ENCODE measurements around the gene ST6GAL1.

The ST6GAL1 gene

DNA sequence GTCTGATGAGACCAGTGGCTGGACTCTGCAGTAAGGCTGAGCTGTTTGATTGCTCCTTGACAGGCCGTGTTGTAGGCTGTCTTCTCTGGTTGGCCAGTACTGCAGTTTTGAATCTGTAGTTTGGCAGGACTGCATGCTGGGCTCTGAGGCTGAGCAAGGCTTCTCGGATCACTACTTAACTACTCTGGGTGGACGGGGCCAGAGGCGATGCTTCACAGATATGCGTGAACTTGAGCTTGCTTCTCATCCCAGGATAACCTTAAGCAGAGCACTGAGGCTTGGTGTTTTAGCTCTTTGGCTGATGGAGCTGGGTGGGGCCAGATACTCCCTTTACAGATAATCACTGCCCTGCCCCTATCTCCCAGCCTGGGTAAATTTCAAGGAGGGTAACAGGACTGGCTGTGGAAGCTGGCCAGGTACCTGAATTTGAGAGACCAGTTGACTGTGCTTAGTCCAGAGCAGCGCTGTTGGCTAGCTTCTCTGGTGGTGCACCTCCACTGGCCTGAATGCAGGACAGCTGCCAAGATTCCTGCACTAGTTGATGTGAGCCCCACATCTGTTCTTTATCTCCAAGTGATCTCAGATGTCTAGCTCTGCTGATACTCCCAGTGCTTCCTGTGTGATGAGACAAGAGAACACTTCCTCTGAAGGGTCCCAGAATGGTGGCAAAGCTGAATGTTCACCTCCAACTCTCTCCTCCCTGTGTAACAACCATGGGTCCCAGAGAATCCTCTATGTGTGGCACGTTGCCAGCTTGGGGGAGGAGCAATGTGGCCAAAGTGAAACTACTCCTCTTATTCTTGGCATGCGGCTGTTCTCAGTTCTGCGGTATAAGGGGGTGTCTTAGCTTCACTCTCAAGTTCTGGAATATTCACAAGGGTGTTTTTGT, 171.1 kb downstream of the ST6GAL1 start:
- Mint-ChIP-seq H3K36me3 (ENCODE audit: insufficient read depth) (peaks cover 2% of the 10 kb centered on the region), H3K4me1 (peaks cover 21% of the 10 kb centered on the region), H3K27ac (ENCODE audit: low read depth) (peak overlapping the region; percentile 85)

DNA sequence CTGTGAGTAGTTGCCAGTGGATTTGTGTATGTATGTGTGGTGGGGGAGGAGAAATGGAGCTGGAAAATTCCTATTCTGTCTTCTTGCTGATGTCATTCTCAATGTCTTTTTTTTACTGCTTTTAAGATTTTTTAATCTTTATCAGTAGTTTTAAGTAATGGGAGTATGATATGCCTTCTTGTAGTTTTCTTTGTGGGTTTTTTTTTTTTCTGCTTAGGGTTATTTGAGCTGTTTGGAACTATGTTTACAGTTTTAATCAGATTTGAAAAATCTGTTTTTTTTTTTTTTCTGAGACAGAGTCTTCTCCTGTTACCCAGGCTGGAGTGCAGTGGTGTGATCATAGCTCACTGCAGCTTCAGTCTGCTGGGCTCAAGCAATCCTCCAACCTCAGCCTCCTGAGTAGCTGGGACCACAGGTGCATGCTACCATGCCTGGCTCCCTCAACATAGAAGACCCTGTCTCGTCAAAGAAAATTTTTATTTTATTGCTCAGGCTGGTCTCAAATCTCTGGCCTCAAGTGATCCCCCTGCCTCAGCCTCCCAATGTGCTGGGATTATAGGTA, 171.8 kb downstream of the ST6GAL1 start:
- peaks cover 21% of the 10 kb centered on the region for H3K4me1 Mint-ChIP-seq
- no peak for DNase-seq (ENCODE audit: low spot score in 2 of 2)

More for the DNA sequence above, 171.1 kb downstream of the ST6GAL1 start:
- Mint-ChIP-seq H3K27me3 (no peaks in the 10 kb centered on the region), H3K9me3 (no peaks in the 10 kb centered on the region), H3K4me3 (peak overlapping the region; percentile 62)
- ATAC-seq (replicated peaks; ENCODE audit: extremely low read depth, poor library complexity, severe bottlenecking) (peak; percentile 76), DNase-seq (ENCODE audit: low spot score in 2 of 2) (peak; percentile 33 to 41)

DNA sequence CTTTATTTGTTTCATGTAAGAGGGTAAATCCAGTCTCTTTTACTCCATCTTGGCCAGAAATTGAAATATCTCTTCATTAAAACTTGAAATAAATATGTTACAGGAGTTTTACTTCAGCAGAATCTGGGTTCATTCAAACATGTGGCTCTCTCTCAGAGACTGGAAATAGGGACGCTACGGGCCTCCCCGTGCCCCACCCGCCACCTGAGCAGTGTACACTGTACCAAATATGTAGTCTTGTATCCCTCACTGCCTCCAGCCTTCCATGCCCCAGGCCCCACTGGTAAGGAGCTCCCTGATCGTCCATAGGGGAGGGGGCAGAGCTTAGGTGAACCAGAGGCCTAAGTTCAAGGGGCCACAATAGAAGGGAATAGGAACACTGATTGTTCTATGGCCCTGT, 172.9 kb downstream of the ST6GAL1 start:
- peaks cover 16% of the 10 kb centered on the region for H3K4me1 Mint-ChIP-seq
- peaks cover 2% of the 10 kb centered on the region for H3K36me3 Mint-ChIP-seq (ENCODE audit: insufficient read depth)
- H3K9me3 Mint-ChIP-seq, result no peaks in the 10 kb centered on the region
- ATAC-seq (replicated peaks; ENCODE audit: extremely low read depth, poor library complexity, severe bottlenecking) (no peak), DNase-seq (ENCODE audit: low spot score in 2 of 2) (no peak)
- no peak overlapping the region for H3K4me3 Mint-ChIP-seq
- no peak overlapping the region for H3K27ac Mint-ChIP-seq (ENCODE audit: low read depth)
- H3K27me3 Mint-ChIP-seq, result no peaks in the 10 kb centered on the region

More for the DNA sequence above, 171.8 kb downstream of the ST6GAL1 start:
- H3K36me3 Mint-ChIP-seq (ENCODE audit: insufficient read depth), result peaks cover 2% of the 10 kb centered on the region
- peak overlapping the region; percentile 62 for H3K4me3 Mint-ChIP-seq
- no peak for ATAC-seq (replicated peaks; ENCODE audit: extremely low read depth, poor library complexity, severe bottlenecking)
- no peaks in the 10 kb centered on the region for H3K9me3 Mint-ChIP-seq
- H3K27ac Mint-ChIP-seq (ENCODE audit: low read depth), result peak overlapping the region; percentile 85
- H3K27me3 Mint-ChIP-seq, result no peaks in the 10 kb centered on the region

DNA sequence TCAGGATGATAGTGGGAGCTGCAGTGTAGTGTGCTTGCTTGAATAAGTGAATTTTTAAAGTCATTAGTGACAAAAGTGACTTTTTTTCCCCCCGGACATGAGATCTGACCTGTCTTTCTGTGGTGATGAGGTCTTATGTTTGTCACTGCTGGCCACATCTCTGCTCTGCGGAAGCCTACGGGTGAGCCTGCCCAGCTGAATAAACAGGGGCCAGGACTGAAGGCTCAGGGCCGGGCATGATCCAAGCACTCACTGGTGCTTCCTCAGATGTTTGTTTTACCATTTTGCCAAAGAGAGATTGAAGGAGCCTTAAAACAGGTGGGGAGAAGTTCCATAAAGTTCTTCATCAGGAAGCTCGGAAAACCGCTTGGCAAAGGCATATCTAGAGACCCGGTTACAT, 174.0 kb downstream of the ST6GAL1 start:
- Mint-ChIP-seq H3K27ac (ENCODE audit: low read depth) (no peak overlapping the region), H3K4me1 (peaks cover 16% of the 10 kb centered on the region), H3K4me3 (no peak overlapping the region), H3K27me3 (no peaks in the 10 kb centered on the region), H3K9me3 (no peaks in the 10 kb centered on the region), H3K36me3 (ENCODE audit: insufficient read depth) (peaks cover 2% of the 10 kb centered on the region)
- ATAC-seq (replicated peaks; ENCODE audit: extremely low read depth, poor library complexity, severe bottlenecking), result no peak
- no peak for DNase-seq (ENCODE audit: low spot score in 2 of 2)

DNA sequence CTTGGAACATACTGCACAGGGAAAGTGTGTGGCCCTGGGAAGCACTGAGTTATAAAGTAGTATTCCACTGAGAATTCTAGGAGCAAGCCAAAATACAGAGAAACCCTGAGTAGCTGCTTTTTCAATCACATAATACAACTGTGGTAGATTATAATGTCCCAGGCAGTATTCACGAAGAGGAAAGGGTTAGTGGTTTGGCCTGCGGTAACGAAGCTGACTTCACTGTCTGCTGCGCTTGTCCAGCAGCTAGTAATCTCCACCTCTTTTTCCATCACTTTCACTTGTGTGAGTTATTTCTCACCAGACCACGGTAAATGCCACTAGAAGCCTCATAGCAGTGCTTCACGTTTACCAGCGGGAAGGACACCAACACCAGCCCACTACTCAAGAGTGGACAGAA, 174.6 kb downstream of the ST6GAL1 start:
- Mint-ChIP-seq H3K4me3 (no peak overlapping the region), H3K36me3 (ENCODE audit: insufficient read depth) (peaks cover 2% of the 10 kb centered on the region), H3K4me1 (peaks cover 16% of the 10 kb centered on the region), H3K9me3 (no peaks in the 10 kb centered on the region), H3K27me3 (no peaks in the 10 kb centered on the region), H3K27ac (ENCODE audit: low read depth) (no peak overlapping the region)
- DNase-seq (ENCODE audit: low spot score in 2 of 2), result no peak
- no peak for ATAC-seq (replicated peaks; ENCODE audit: extremely low read depth, poor library complexity, severe bottlenecking)

DNA sequence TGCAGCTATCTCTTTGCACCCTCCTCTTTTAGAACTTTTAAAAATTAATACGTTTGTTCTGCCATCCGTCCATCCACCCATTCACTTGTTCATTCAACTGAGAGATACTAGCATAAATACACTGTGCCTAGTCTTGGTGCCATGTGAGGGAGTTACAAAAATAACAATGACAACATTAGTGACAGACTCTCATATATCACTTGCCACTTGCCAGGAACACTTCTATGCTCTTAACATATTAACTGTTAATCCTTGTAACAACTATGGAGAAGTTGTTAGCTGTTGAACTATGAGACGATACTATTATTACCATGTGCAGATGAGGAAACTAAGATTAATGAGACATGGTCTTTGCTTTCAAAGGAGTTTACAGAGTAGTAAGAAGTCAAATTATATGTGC, 175.4 kb downstream of the ST6GAL1 start:
- H3K27me3 Mint-ChIP-seq, result no peaks in the 10 kb centered on the region
- no peak for ATAC-seq (replicated peaks; ENCODE audit: extremely low read depth, poor library complexity, severe bottlenecking)
- H3K4me1 Mint-ChIP-seq, result peaks cover 16% of the 10 kb centered on the region
- H3K4me3 Mint-ChIP-seq, result no peak overlapping the region
- no peak for DNase-seq (ENCODE audit: low spot score in 2 of 2)
- peaks cover 2% of the 10 kb centered on the region for H3K36me3 Mint-ChIP-seq (ENCODE audit: insufficient read depth)
- no peak overlapping the region for H3K27ac Mint-ChIP-seq (ENCODE audit: low read depth)
- H3K9me3 Mint-ChIP-seq, result no peaks in the 10 kb centered on the region

DNA sequence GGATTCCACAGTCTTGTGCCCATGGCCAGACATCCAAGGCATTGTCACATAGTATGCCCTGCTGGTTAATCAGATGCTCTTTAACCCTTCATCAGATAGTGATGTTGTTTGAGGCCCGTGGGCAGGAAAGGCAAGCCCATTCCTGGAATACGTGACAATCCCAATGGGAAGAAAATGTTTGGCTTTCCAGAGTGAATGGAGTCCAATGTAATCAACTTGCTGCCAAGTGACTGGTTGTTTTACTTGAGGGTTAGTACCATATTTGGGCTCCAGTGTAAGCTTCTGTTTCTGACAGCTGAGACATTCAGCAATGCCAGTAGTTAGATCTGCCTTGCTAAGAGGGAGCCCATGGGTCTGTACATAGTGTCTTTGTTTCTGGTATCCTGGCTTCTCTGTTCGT, 177.7 kb downstream of the ST6GAL1 start:
- Mint-ChIP-seq H3K27me3 (no peaks in the 10 kb centered on the region), H3K4me3 (no peak overlapping the region), H3K27ac (ENCODE audit: low read depth) (no peak overlapping the region), H3K36me3 (ENCODE audit: insufficient read depth) (no peaks in the 10 kb centered on the region), H3K4me1 (peaks cover 4% of the 10 kb centered on the region), H3K9me3 (no peaks in the 10 kb centered on the region)
- ATAC-seq (replicated peaks; ENCODE audit: extremely low read depth, poor library complexity, severe bottlenecking), result no peak
- no peak for DNase-seq (ENCODE audit: low spot score in 2 of 2)

DNA sequence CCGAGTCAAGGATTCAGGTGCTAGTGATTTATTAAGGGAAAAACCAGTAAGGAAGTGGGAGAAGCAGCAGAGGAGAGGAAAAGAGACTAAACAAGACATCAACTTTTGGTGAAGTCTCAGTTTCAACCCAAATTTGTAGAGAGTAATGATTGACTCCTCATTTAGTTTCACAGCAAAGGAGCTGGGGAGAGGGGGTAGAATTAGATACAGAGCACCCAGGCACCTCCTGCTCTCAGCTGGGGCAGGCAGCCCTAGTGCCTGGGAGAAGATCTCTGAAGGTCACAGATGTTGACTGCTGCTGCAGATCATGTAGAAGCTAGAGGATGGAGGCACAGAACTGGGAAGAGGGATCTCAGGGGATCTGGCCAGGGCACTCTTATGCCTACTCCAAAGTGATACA, 179.8 kb downstream of the ST6GAL1 start:
- DNase-seq (ENCODE audit: low spot score in 2 of 2) (no peak), ATAC-seq (replicated peaks; ENCODE audit: extremely low read depth, poor library complexity, severe bottlenecking) (no peak)
- Mint-ChIP-seq H3K4me3 (no peak overlapping the region), H3K36me3 (ENCODE audit: insufficient read depth) (no peaks in the 10 kb centered on the region), H3K4me1 (peaks cover 9% of the 10 kb centered on the region), H3K27ac (ENCODE audit: low read depth) (peak overlapping the region; percentile 19), H3K27me3 (no peaks in the 10 kb centered on the region), H3K9me3 (no peaks in the 10 kb centered on the region)

DNA sequence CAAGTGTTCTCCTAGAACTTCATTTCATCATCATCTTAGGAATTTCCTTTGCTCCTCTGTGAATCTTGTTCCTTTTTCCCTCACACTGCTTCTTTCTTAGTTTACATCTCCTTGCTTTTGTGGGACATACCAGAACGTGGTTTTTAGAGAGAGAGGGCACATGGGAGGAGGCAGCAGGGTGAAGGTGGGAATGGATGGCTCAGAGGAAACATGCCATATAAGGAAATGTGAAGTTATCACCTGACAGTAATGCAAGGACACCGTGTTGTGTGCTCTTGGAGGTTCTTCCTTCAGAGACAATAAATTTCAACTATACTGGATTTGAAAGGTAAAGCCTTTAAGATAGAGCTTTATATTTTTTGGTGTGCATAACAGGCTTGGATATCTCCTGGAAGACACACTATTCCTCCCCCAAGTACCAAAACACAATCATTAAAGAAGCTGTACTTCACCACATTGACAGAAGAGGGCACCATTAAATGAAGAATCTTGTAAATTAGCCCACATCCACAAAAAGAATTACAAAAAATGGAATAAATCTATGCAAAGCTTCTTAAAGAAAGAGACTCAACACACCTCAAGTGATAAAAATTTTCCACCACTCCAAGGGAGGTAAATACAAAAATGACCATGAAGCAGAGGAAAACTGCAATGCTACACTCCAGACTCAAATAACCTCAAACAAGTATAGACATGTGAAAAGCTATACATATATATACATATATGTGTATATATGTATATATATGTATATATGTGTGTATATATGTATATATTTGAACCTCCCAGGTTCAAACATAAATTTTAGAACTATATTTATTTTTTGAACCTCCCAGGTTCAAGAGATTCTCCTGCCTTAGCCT, 182.8 kb downstream of the ST6GAL1 start:
- Mint-ChIP-seq H3K4me1 (peaks cover 9% of the 10 kb centered on the region), H3K27ac (ENCODE audit: low read depth) (no peak overlapping the region), H3K27me3 (no peaks in the 10 kb centered on the region), H3K4me3 (no peak overlapping the region), H3K36me3 (ENCODE audit: insufficient read depth) (peaks cover 3% of the 10 kb centered on the region), H3K9me3 (no peaks in the 10 kb centered on the region)
- no peak for DNase-seq (ENCODE audit: low spot score in 2 of 2)
- no peak for ATAC-seq (replicated peaks; ENCODE audit: extremely low read depth, poor library complexity, severe bottlenecking)

DNA sequence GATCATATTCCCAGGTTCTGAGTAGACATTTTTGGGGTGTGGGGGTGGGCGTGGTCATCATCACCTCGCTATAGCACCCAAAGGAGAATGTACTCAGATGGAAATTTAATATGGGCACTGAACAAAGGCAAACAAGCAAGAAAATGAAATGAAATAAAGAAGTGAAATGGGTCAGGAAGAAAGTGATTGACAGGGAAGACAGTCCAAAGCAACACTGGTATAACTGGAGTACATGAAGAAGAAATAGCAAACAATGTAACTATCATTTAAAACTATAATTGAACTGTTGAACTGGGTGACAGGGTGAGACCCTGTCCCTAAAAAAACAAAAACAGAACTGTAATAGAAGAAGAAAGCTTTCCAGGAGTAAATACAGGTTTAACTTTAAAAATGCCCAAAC, 184.2 kb downstream of the ST6GAL1 start:
- no peak overlapping the region for H3K27ac Mint-ChIP-seq (ENCODE audit: low read depth)
- no peak overlapping the region for H3K4me3 Mint-ChIP-seq
- DNase-seq (ENCODE audit: low spot score in 2 of 2) (no peak), ATAC-seq (replicated peaks; ENCODE audit: extremely low read depth, poor library complexity, severe bottlenecking) (no peak)
- no peaks in the 10 kb centered on the region for H3K9me3 Mint-ChIP-seq
- H3K27me3 Mint-ChIP-seq, result no peaks in the 10 kb centered on the region
- H3K36me3 Mint-ChIP-seq (ENCODE audit: insufficient read depth), result peaks cover 3% of the 10 kb centered on the region
- peaks cover 9% of the 10 kb centered on the region for H3K4me1 Mint-ChIP-seq

DNA sequence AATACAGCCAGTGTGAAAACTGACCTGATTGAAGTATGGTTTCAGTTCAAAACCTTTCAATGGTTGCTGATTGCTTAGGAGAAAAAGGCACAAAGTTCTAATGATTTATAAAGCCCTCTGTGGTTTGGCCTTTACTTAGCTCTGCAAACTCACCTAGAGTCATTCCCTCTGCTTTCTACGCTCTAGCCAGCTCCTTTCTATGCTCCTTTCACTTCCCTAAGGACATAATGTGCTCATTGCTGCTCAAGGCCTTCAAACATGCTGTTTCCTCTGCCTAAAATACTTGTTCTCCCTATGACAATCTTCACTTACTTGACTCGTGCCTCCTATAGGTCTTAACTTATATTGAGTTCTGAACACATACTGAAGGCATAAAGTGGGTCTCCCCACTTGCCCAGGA, 190.0 kb downstream of the ST6GAL1 start:
- no peak overlapping the region for H3K27ac Mint-ChIP-seq (ENCODE audit: low read depth)
- H3K36me3 Mint-ChIP-seq (ENCODE audit: insufficient read depth), result peaks cover 3% of the 10 kb centered on the region
- no peak for ATAC-seq (replicated peaks; ENCODE audit: extremely low read depth, poor library complexity, severe bottlenecking)
- no peaks in the 10 kb centered on the region for H3K27me3 Mint-ChIP-seq
- no peak overlapping the region for H3K4me3 Mint-ChIP-seq
- no peak for DNase-seq (ENCODE audit: low spot score in 2 of 2)
- no peaks in the 10 kb centered on the region for H3K9me3 Mint-ChIP-seq
- peaks cover 6% of the 10 kb centered on the region for H3K4me1 Mint-ChIP-seq

DNA sequence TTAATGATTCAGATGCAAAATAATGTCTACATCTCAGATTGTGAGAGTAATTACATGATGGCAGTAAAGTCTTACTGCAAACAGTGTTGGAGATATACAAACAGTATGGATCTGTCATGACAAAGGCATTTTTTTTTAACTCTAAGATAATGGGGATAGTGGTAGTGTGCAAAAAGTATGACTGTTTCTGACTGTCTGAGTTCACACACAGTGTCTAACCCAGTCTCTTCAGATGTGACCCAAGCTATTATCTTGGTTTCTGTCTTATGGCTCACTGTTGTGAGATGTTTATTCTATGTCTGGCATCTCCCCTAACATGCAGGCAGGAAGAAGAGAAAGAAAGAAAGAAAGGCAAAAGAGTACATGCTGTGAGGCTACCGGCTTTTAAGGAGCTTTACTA, 191.9 kb downstream of the ST6GAL1 start:
- H3K4me3 Mint-ChIP-seq, result no peak overlapping the region
- H3K9me3 Mint-ChIP-seq, result no peaks in the 10 kb centered on the region
- peaks cover 6% of the 10 kb centered on the region for H3K4me1 Mint-ChIP-seq
- DNase-seq (ENCODE audit: low spot score in 2 of 2), result no peak
- H3K27ac Mint-ChIP-seq (ENCODE audit: low read depth), result no peak overlapping the region
- ATAC-seq (replicated peaks; ENCODE audit: extremely low read depth, poor library complexity, severe bottlenecking), result no peak
- no peaks in the 10 kb centered on the region for H3K27me3 Mint-ChIP-seq
- peaks cover 1% of the 10 kb centered on the region for H3K36me3 Mint-ChIP-seq (ENCODE audit: insufficient read depth)
